ENCODE results near the gene RAB31. TPM values are rescaled to one million over a fixed set of nuclear protein-coding genes. Genes with fewer than 3 reads are reported as not detected.
A peak's percentile ranks its signal among the peaks of the same experiment; 100 is the strongest.
"Not testable (repeated sequence)": the region's sequence is repeated elsewhere in the genome, so short reads cannot be mapped to it uniquely, and the experiment has no call there.

The RAB31 gene
- total RNA-seq, 1 experiment from 2014 or later, result 64.3 TPM

GRCh38 chr18:9751371-9752031 is 43.4 kb downstream of the RAB31 start:
- in situ Hi-C loops (cut with HindIII; ENCODE audit: low sequenced_read_pairs), result no loop called here
- DNase-seq (ENCODE audit: low spot score), result no peak

GRCh38 chr18:9753846-9754245 is 45.7 kb downstream of the RAB31 start:
- in situ Hi-C loops (cut with HindIII; ENCODE audit: low sequenced_read_pairs), result no loop called here
- DNase-seq (ENCODE audit: low spot score), result no peak

DNA sequence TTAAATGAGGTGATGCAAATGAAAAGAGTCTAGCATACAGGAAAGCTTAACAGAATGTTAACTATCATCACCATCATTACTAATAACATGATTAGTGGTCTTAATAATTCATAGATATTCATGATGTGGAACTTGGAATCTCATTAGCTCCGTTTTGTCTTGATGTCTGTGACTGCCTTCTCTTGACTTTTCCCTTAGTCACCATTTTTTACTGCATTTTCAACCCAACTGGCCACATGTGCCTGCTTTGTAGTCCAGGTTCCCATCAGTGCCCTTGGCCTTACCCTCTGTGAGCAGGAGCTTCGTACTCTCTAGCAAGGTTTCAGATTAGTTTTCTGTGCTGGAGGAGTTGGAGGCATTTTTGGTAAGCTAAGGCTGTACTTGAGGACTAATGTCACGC is 47.0 kb downstream of the RAB31 start:
- DNase-seq (ENCODE audit: low spot score), result no peak
- in situ Hi-C loops (cut with HindIII; ENCODE audit: low sequenced_read_pairs), result no loop called here

GRCh38 chr18:9755615-9756014 is 47.5 kb downstream of the RAB31 start:
- no peak for DNase-seq (ENCODE audit: low spot score)
- in situ Hi-C loops (cut with HindIII; ENCODE audit: low sequenced_read_pairs), result no loop called here

DNA sequence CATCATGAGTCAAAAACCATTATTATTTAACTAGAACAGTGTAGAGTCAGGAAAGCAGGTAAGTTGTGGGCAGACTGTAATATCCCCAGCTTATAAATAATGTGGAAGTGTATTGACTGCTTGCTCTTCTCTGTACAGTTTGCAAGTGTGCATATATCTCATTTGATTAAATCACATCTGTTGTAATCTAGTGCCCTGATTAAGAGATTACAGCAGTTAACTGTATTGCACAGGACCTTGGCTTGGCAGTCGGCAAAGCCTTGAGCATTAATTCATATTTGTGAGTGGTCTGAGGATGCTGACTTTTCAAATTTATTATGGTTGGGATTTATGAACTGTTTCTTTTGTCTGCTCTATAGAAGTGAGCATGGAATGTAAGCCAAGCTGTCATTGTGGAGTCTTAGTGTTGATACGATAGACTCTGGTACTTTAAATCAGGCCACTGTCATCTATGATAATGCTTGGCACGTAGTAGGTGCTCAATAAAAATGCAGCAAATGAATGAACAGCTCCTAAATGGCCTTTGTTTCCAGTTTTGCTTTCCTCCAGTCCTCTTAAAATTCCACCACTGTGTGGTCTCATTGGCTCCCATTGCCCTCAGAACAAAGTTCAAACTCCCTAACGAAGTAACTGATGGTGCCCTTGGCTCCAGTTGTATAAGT is 48.3 kb downstream of the RAB31 start:
- no peak for DNase-seq (ENCODE audit: low spot score)
- in situ Hi-C loops (cut with HindIII; ENCODE audit: low sequenced_read_pairs), result no loop called here

DNA sequence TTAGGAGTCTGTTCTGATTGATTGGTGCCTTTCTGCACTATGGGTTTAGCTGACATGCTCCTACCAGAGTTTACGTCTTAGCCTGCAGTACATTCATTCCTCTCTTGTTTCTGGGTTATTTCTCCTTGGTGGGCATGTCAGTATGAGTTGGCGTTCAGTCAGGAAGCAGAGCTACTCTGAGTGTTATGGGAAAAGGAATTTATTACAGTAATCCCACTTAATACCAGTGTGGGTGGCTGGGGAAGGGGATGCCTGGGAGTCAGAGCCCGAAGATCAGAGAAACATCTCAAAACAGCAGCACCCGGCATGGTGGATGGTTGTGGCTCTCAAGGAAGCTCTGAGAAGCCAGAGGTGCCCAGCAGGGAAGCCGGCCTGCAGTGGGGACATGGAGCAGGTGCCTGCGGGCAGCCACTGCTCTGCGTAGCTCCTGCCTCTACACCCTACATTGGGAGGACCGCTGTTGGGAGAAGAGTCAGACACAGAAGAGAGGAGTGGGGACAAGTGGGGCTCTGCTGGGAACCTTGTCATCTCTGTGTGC is 48.9 kb downstream of the RAB31 start:
- no peak for DNase-seq (ENCODE audit: low spot score)
- in situ Hi-C loops (cut with HindIII; ENCODE audit: low sequenced_read_pairs), result no loop called here

- in situ Hi-C loops (cut with HindIII; ENCODE audit: low sequenced_read_pairs), result no loop called here
- DNase-seq (ENCODE audit: low spot score), result no peak
These were observed 49.9 kb downstream of the RAB31 start for GRCh38 chr18:9757827-9758621.

DNA sequence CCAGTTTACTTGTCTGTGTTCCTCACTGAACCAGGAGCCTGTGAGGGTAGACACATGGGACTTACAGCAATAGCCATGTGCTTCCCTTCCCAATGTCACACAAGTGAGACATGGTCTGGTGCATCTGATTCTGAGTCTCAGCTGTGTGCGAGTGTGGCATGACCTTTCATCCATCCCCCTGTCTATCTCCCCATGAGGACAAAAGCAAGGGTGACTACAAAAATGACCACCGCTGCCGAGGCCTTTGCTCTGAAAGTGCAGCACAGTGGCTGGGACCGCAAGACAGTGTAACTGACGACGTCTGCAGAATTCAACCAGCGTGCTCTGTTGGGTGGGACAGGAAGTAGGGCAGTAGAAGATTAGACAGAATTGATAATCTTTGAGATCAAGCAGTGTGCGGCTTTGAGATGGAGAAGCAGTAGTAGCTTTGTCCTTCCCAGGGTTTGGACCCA is 50.5 kb downstream of the RAB31 start:
- DNase-seq (ENCODE audit: low spot score), result no peak
- in situ Hi-C loops (cut with HindIII; ENCODE audit: low sequenced_read_pairs), result no loop called here

- DNase-seq (ENCODE audit: low spot score), result no peak
- in situ Hi-C loops (cut with HindIII; ENCODE audit: low sequenced_read_pairs), result no loop called here
These were observed 52.5 kb downstream of the RAB31 start for GRCh38 chr18:9760641-9761040.

- in situ Hi-C loops (cut with HindIII; ENCODE audit: low sequenced_read_pairs), result no loop called here
- no peak for DNase-seq (ENCODE audit: low spot score)
These were observed 54.4 kb downstream of the RAB31 start for GRCh38 chr18:9762526-9762925.

DNA sequence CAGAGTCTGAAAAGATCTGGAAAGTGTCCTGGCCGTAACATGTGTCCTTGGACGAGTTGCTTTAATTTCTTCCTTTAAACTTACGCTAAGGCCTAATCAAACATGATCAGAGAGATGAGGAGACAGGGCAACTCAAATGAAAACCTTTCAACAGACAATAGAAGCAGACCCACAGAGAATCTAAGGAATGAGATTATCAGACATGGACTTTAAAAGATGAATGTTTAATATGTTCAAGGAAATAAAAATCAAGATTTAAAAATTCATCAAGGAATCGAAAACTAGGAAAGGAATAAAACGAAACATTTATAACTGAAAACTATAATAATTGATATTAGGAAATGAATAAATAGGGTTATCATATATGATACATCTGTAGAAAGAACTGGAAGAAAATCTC is 55.1 kb downstream of the RAB31 start:
- in situ Hi-C loops (cut with HindIII; ENCODE audit: low sequenced_read_pairs), result no loop called here

DNA sequence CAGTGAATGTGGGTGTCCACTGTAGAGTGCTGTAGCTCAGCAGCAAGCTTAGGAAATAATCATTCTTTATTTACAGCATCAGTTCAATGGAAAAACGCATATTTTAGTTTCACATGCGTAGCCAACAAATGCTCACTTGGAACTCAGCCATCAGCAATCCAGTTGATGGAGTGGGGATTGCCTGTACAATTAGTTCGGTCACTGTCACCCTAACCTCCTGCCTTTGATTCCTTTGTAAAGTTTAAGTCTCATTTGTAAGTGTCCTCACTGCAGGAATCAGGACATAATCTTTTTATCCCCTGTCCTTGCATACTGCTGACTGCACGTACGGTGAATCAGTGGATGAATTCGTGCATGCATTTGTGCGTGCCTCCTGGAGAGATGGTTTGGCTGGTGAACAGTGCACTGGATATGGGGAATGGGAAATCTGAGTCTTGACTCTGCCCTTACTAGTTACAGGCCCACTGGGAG is 55.9 kb downstream of the RAB31 start:
- no peak for DNase-seq (ENCODE audit: low spot score)
- in situ Hi-C loops (cut with HindIII; ENCODE audit: low sequenced_read_pairs), result no loop called here

More for the DNA sequence above, 55.1 kb downstream of the RAB31 start:
- no peak for DNase-seq (ENCODE audit: low spot score)

GRCh38 chr18:9765501-9765900 is 57.4 kb downstream of the RAB31 start:
- no peak for DNase-seq (ENCODE audit: low spot score)
- in situ Hi-C loops (cut with HindIII; ENCODE audit: low sequenced_read_pairs), result no loop called here

DNA sequence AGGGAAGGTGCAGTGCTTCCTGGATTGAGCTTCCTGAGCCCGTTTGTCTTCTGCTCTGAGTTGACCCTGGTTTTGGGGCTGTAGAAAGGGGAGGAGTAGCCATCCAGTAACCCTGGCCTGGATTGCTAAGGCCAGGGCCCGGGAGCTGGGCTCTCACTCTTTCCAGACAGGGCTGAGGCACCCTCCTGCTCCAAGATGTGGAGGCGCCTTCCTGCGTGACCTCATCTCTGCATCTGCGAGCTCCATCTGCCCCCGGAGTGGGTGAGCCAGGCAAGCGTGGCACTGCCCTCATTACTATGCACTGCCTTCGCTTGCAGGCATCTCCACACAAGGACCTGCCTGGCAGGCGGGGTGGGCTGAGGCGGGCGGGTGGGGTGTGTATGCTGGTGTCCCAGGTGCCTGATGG is 58.0 kb downstream of the RAB31 start:
- in situ Hi-C loops (cut with HindIII; ENCODE audit: low sequenced_read_pairs), result no loop called here
- DNase-seq (ENCODE audit: low spot score), result no peak

- no peak for DNase-seq (ENCODE audit: low spot score)
- in situ Hi-C loops (cut with HindIII; ENCODE audit: low sequenced_read_pairs), result no loop called here
These were observed 58.6 kb downstream of the RAB31 start for GRCh38 chr18:9766740-9767139.

DNA sequence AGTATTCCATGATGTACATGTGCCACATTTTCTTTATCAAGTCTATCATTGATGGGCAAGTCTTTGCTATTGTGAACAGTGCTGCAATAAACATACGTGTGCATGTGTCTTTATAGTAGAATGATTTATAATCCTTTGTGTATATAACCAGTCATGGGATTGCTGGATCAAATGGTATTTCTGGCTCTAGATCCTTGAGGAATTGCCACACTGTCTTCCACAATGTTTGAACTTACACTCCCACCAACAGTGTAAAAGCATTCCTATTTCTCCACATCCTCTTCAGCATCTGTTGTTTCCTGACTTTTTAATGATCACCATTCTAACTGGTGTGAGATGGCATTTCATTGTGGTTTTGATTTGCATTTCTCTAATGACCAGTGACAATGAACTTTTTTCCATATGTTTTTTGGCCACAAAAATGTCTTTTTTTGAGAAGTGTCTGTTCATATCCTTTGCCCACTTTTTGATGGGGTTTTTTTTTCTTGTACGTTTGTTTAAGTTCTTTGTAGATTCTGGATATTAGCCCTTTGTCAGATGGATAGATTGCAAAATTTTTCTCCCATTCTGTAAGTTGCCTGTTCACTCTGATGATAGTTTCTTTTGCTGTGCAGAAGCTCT is 60.1 kb downstream of the RAB31 start:
- in situ Hi-C loops (cut with HindIII; ENCODE audit: low sequenced_read_pairs); DNase-seq (ENCODE audit: low spot score): not testable (repeated sequence)

DNA sequence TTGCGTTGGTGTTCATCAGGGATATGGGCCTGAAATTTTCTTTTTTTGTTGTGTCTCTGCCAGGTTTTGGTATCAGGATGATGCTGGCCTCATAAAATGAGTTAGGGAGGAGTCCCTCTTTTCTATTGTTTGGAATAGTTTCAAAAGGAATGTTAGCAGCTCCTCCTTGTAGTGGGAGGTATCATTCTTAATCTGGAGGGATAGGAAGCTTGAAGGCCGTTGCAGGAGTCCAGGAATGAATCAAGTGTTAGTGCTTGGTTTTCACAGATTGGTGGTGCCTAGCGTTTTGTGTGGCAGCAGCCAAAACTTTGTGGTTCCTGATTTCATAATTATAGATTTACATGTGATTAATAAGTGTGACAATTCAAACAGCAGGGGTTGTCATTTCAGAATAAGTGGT is 62.0 kb downstream of the RAB31 start:
- in situ Hi-C loops (cut with HindIII; ENCODE audit: low sequenced_read_pairs); DNase-seq (ENCODE audit: low spot score): not testable (repeated sequence)

DNA sequence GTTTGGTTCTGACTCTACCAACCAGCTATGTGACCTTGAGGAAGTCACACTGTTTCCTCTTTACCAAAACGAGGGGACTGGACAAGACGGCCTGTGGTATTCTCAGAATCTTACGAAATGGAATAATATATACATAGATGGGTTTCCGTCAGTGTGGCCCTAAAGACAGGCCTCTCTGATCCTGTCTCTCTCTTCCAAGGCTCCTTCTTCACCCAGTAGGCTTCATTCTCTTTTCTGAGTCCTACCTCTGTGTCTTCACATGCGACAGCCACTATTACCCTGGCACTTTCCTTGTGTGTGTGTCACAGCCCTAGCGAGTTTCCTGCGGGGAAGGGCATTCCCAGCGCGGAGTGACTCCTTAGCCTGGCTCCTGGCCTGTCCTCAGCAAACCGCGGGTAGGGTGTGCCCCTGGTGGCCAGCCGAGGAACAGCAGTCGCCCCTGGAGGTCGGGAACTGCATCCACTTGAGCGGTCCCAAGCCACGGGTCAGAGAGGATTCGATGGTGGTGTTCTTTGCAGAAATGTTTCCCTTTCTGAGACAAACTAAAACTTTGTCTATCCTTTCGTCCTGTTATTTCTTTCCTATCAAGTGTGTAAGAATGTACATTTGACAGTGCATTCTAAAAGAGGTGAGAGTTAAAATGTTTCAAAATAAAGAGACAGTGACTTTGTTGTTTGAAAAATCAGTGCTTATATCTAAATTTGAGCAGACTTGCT is 63.3 kb downstream of the RAB31 start:
- in situ Hi-C loops (cut with HindIII; ENCODE audit: low sequenced_read_pairs), result no loop called here
- peak; percentile 34 for DNase-seq (ENCODE audit: low spot score)

Data from G401 (cell line).